SH-SY5Y (cell line): ENCODE measurements around the gene TMEFF1.

Experiments used
- GATA2 ChIP-seq: IDR thresholded peaks from 2 replicates; pipeline ENCODE4 v1.6.1; 2011; ENCODE audit warnings: mild to moderate bottlenecking, low read depth, low read length
- GATA3 ChIP-seq: IDR thresholded peaks from 2 replicates; pipeline ENCODE4 v1.6.1; 2011; ENCODE audit warnings: low read depth, mild to moderate bottlenecking, low read length, moderate library complexity

GRCh38 chr9:100600521-100601079, 127.7 kb downstream of the TMEFF1 start:
- TF ChIP-seq GATA2: no peak
- TF ChIP-seq GATA3: no peak
